Measurements from ENCODE around the gene FANK1.

FANK1 gene

GRCh38 chr10:125992254-125992653 is 95.9 kb downstream of the FANK1 start:
- no peak for DNase-seq

GRCh38 chr10:125994601-125995000 is 98.2 kb downstream of the FANK1 start:
- no peak for DNase-seq

- DNase-seq = no peak
These were observed 99.5 kb downstream of the FANK1 start for GRCh38 chr10:125995726-125996304.

- DNase-seq = no peak
These were observed 101.2 kb downstream of the FANK1 start for GRCh38 chr10:125997586-125997985.

- DNase-seq = no peak
These were observed 103.3 kb downstream of the FANK1 start for GRCh38 chr10:125999694-126000093.

- DNase-seq = no peak
These were observed 105.2 kb downstream of the FANK1 start for GRCh38 chr10:126001576-126001975.

GRCh38 chr10:126004752-126005151 is 108.4 kb downstream of the FANK1 start:
- no peak for DNase-seq

- no peak for DNase-seq
These were observed 109.9 kb downstream of the FANK1 start for GRCh38 chr10:126006264-126006663.

- DNase-seq = no peak
These were observed 110.5 kb downstream of the FANK1 start for GRCh38 chr10:126006906-126007305.

- no peak for DNase-seq
These were observed 113.3 kb downstream of the FANK1 start for GRCh38 chr10:126009650-126010049.

GRCh38 chr10:126011995-126012394 is 115.6 kb downstream of the FANK1 start:
- no peak for DNase-seq

GRCh38 chr10:126012485-126012884 is 116.1 kb downstream of the FANK1 start:
- no peak for DNase-seq

- no peak for DNase-seq
These were observed 117.3 kb downstream of the FANK1 start for GRCh38 chr10:126013489-126014281.

GRCh38 chr10:126014309-126014708 is 117.9 kb downstream of the FANK1 start:
- no peak for DNase-seq

- DNase-seq = no peak
These were observed 119.0 kb downstream of the FANK1 start for GRCh38 chr10:126015413-126015812.

- DNase-seq = no peak
These were observed 119.9 kb downstream of the FANK1 start for GRCh38 chr10:126016156-126016805.

GRCh38 chr10:126016882-126017281 is 120.5 kb downstream of the FANK1 start:
- DNase-seq = no peak

- DNase-seq = no peak
These were observed 121.7 kb downstream of the FANK1 start for GRCh38 chr10:126017961-126018560.

- DNase-seq = no peak
These were observed 125.6 kb downstream of the FANK1 start for GRCh38 chr10:126021833-126022500.

GRCh38 chr10:126022841-126023240 is 126.5 kb downstream of the FANK1 start:
- no peak for DNase-seq

- no peak for DNase-seq
These were observed 131.3 kb downstream of the FANK1 start for GRCh38 chr10:126027692-126028091.

- DNase-seq = no peak
These were observed 133.6 kb downstream of the FANK1 start for GRCh38 chr10:126029999-126030398.

GRCh38 chr10:126034586-126034985 is 138.2 kb downstream of the FANK1 start:
- no peak for DNase-seq

Data from cerebellar nuclear complex (tissue), 1 donor.